HG03097 (cell line): ENCODE data around the gene FBRS.
"Not testable (repeated sequence)": the region's sequence is repeated elsewhere in the genome, so short reads cannot be mapped to it uniquely, and the experiment has no call there.

Experiments
- ATAC-seq: cut with Tn5 transposase; IDR thresholded peaks from one replicate; pipeline ENCODE4 v1.9.1; 2021; ENCODE audit not compliant: unreplicated experiment, low FRiP score

FBRS gene

DNA sequence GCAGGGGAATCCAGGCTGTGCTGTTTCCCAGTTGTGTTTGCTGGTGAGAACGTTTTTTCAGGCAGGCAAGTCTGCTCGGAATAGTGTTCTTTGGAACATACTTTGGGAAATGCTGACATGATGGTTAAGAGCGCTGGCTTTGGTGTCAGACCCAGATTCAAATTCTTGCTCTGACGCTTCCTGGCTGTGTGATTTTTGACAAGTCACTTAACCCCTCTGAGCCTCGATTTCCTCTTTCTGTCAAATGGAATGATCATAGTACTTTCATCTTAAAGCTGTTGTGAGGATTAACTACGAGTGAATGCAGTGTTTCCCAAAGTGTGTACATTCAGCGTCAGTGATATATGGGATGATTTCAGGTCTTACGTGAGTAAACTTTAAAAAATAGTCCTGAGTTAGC is 4.8 kb downstream of the FBRS start:
- no peak for ATAC-seq

DNA sequence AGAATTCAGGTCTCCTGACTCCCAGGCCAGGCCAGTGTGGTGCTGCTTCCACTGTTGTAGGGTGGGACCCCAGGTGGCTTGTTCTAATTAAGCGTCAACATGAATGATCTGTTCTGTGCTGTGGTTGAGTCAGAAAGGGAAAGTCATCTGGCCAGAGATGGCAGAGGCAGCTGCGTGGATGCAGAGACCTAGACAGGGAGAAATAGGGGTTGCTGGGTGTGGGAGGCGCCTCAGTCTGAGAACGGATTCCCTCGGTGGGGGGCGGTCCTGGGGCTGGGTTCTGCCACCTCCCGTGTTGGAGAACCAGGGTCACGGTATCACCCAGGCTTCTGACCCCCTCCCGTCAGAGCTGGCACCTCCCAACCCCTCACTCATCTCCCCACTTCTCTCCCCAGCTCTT is 5.6 kb downstream of the FBRS start:
- no peak for ATAC-seq

- no peak for ATAC-seq
Measured at GRCh38 chr16:30664616-30665109, 6.4 kb downstream of the FBRS start.

- no peak for ATAC-seq
Measured at GRCh38 chr16:30665155-30665829, 7.1 kb downstream of the FBRS start.

DNA sequence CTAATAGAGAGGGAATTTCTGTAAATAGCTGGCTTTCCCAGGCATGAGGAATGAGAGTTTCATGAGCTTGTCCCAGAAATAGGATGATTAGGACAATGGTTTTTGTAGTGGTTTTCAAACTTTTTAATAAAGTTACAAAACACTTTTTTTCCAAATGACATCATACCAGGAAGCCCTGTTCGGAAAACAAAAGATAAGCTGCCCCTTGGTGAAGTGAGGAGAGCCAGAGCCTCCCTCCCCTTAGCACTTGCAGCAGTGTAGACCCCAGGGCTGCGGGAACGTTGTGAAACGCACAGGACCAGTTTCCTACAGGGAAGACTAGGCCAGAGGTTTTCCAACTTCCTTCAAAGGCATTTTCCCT is 7.6 kb downstream of the FBRS start:
- no peak for ATAC-seq

- no peak for ATAC-seq
Measured at GRCh38 chr16:30666681-30667080, 8.4 kb downstream of the FBRS start.

DNA sequence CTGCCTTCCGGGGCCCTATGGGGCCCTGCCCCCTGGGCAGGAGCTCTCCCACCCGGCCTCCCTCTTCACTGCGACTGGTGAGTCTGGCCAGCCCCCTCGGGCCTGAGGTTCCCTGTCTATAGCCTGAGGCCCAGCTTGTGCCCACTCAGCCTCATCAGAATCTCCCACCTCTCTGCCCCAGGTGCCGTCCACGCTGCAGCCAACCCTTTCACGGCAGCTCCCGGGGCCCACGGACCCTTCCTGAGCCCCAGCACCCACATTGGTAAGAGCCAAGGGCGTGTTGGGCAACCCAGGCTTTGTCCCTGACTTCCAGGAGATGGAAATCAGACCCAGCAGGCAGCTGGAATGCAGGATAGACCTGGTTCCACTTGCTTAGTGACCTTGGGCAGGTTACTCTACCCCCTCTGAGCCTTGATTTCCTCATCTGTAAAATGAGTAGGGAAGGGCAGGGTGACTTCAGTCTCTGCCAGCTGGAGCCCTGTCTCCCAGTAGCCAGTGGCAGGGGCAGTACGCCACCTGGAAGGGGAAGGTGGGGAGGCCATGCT is 9.2 kb downstream of the FBRS start:
- ATAC-seq: no peak

GRCh38 chr16:30668393-30668792 is 10.2 kb downstream of the FBRS start:
- ATAC-seq: no peak

DNA sequence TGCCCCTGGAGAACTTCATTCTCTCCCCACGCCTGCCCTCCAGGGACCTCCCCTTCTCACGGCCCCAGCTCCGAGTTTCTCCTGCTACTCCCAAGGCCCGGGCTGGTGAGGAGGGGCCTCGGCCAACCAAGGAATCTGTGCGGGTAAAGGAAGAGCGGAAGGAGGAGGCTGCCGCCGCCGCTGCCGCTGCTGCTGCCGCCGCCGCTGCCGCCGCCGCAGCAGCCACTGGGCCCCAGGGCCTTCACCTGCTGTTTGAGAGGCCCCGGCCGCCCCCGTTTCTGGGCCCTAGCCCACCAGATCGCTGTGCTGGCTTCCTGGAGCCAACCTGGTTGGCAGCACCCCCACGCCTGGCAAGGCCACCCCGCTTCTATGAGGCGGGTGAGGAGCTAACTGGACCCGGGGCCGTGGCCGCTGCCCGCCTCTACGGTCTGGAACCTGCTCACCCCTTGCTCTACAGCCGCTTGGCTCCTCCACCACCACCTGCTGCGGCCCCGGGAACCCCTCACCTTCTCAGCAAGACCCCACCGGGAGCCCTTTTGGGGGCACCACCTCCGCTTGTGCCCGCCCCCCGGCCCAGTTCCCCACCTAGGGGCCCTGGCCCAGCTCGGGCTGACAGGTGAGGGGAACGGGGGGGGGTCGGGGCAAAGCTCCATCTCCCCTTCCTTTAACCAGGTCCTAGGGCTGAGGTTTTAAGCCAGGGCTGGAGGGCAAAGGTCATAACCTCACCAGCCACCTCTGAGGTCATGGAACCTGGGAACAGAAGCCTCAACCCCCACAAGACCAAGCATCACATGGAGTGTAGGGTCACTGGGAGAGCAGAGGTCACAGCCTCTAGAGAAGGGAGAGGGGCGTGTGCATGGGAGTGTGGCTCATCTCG is 11.0 kb downstream of the FBRS start:
- no peak for ATAC-seq

GRCh38 chr16:30669903-30670824 is 11.9 kb downstream of the FBRS start:
- no peak for ATAC-seq

- ATAC-seq: no peak
Measured at GRCh38 chr16:30675143-30675542, 16.9 kb downstream of the FBRS start.

GRCh38 chr16:30677931-30678585 is 19.8 kb downstream of the FBRS start:
- ATAC-seq: no peak

DNA sequence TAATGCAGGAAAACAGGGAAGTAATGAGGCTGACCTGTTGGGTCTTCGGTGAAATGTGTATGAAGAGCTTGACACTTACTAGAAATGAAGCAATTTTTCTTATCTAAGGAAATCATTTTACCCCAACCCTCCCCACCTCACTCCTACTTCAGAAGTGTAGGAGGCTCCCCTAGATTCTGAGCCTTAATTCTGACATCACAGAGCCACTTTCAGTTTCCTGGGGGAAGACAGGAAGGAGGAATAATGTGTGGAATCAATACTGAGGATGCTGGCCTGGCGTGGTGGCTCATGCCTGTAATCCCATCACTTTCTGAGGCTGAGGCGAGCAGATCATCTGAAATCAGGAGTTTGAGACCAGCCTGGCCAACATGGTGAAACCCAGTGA is 20.3 kb downstream of the FBRS start:
- ATAC-seq: no peak

- ATAC-seq: no peak
Measured at GRCh38 chr16:30680326-30680725, 22.1 kb downstream of the FBRS start.

GRCh38 chr16:30688701-30689100 is 30.5 kb downstream of the FBRS start:
- ATAC-seq: no peak

DNA sequence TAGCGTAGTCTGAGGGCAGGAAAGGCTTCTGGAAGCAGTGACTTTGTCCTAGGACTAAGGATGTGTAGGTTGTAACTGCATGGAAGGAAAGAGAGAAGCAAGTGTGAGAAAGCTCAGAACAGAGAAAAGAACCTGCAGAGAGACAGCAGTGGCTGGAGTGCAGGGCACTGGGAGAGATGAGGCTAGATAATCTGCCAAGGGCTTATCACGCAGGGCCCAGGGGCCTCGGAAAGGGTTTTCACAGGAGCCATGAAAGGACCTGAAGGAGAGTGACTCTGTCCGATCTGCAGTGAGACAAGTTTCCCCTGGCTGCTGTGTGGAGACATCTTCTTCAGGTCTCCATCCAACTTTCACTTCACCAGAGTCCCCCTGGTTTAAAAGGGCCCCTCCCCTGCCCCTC is 33.7 kb downstream of the FBRS start:
- ATAC-seq: no peak

GRCh38 chr16:30692396-30693064 is 34.3 kb downstream of the FBRS start:
- ATAC-seq: no peak

- ATAC-seq: no peak
Measured at GRCh38 chr16:30694926-30695693, 36.9 kb downstream of the FBRS start.

DNA sequence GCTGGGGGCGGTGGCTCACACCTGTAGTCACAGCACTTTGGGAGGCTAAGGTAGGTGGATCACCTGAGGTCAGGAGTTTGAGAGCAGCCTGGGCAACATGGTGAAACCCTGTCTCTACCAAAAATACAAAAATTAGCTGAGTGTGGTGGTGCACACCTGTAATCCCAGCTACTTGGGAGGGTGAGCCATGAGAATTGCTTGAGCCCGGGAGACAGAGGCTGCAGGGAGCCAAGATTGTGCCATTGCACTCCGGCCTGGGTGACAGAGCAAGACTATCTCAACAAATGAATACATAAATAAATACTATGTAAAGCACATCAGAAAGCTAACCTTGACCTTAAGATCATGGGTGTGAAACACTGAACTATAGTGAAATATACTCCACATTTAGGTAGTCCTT is 38.4 kb downstream of the FBRS start:
- ATAC-seq: not testable (repeated sequence)
